Mammary microvascular endothelial cell (primary cell): Measurements from ENCODE around the gene PLCXD1. TPM values are rescaled to one million over a fixed set of nuclear protein-coding genes. Genes with fewer than 3 reads are reported as not detected.

Experiments
- total RNA-seq: library from RNA; depleted of rRNA; stranded (reverse); fragments of >200 nt; gene quantifications from 2 replicates; pipeline ENCODE4 v1.2.3, GENCODE V29; 2015

PLCXD1 gene
- total RNA-seq: 11.7 and 19.8 TPM in 2 replicates

GRCh38 chrX:281166-281999 lies at the start of gene PLCXD1:
TSS of gene PLCXD1 (plus strand) at chrX:281381. CDS start at chrX:284188, 2,807 bp downstream.

GRCh38 chrX:318739-319578 lies 37.8 kb downstream of the PLCXD1 start, which contains the start of gene GTPBP6:
TSS of gene GTPBP6 (minus strand) at chrX:318796. CDS start at chrX:318787, 9 bp downstream.

Other genes with a start within 250 kb of the PLCXD1 start
- gene GTPBP6, start 37.4 kb downstream of the PLCXD1 start, total RNA-seq: 50.0 and 52.0 TPM in 2 replicates
- 22.9 and 36.6 TPM in 2 replicates for gene PPP2R3B, start 105.5 kb downstream of the PLCXD1 start, total RNA-seq